Measurements from ENCODE around the gene ABTB2.

ABTB2 gene

GRCh38 chr11:34341931-34342533 is 15.8 kb downstream of the ABTB2 start:
- Mint-ChIP-seq H3K4me3 (no peak overlapping the region), H3K27ac (no peak overlapping the region), H3K9me3 (no peaks in the 10 kb centered on the region), H3K4me1 (ENCODE audit: low read depth) (peaks cover 1% of the 10 kb centered on the region), H3K36me3 (ENCODE audit: low read depth) (no peaks in the 10 kb centered on the region), H3K27me3 (no peaks in the 10 kb centered on the region)
- DNase-seq: no peak

GRCh38 chr11:34341096-34341495 is 16.7 kb downstream of the ABTB2 start:
- H3K4me1 Mint-ChIP-seq (ENCODE audit: low read depth): peaks cover 3% of the 10 kb centered on the region
- DNase-seq: no peak
- H3K27ac Mint-ChIP-seq: no peak overlapping the region
- no peaks in the 10 kb centered on the region for H3K9me3 Mint-ChIP-seq
- H3K36me3 Mint-ChIP-seq (ENCODE audit: low read depth): no peaks in the 10 kb centered on the region
- no peak overlapping the region for H3K4me3 Mint-ChIP-seq
- no peaks in the 10 kb centered on the region for H3K27me3 Mint-ChIP-seq

- Mint-ChIP-seq H3K27me3 (no peaks in the 10 kb centered on the region), H3K4me1 (ENCODE audit: low read depth) (peaks cover 3% of the 10 kb centered on the region), H3K27ac (no peak overlapping the region), H3K36me3 (ENCODE audit: low read depth) (no peaks in the 10 kb centered on the region), H3K9me3 (no peaks in the 10 kb centered on the region), H3K4me3 (no peak overlapping the region)
- DNase-seq: no peak
Measured at GRCh38 chr11:34340653-34341052, 17.2 kb downstream of the ABTB2 start.

- H3K4me1 Mint-ChIP-seq (ENCODE audit: low read depth): peaks cover 10% of the 10 kb centered on the region
- H3K27ac Mint-ChIP-seq: no peak overlapping the region
- no peaks in the 10 kb centered on the region for H3K36me3 Mint-ChIP-seq (ENCODE audit: low read depth)
- no peaks in the 10 kb centered on the region for H3K9me3 Mint-ChIP-seq
- no peak overlapping the region for H3K4me3 Mint-ChIP-seq
- H3K27me3 Mint-ChIP-seq: no peaks in the 10 kb centered on the region
- DNase-seq: no peak
Measured at GRCh38 chr11:34339149-34340064, 18.4 kb downstream of the ABTB2 start.

- Mint-ChIP-seq H3K4me3 (no peak overlapping the region), H3K36me3 (ENCODE audit: low read depth) (no peaks in the 10 kb centered on the region), H3K27ac (no peak overlapping the region), H3K27me3 (peaks cover 2% of the 10 kb centered on the region), H3K9me3 (no peaks in the 10 kb centered on the region), H3K4me1 (ENCODE audit: low read depth) (peaks cover 11% of the 10 kb centered on the region)
- DNase-seq: no peak
Measured at GRCh38 chr11:34337016-34337415, 20.8 kb downstream of the ABTB2 start.

- no peak overlapping the region for H3K27ac Mint-ChIP-seq
- no peak overlapping the region for H3K4me3 Mint-ChIP-seq
- DNase-seq: no peak
- H3K27me3 Mint-ChIP-seq: peaks cover 7% of the 10 kb centered on the region
- peaks cover 11% of the 10 kb centered on the region for H3K4me1 Mint-ChIP-seq (ENCODE audit: low read depth)
- H3K36me3 Mint-ChIP-seq (ENCODE audit: low read depth): no peaks in the 10 kb centered on the region
- H3K9me3 Mint-ChIP-seq: no peaks in the 10 kb centered on the region
Measured at GRCh38 chr11:34335801-34336200, 22.0 kb downstream of the ABTB2 start.

GRCh38 chr11:34335331-34335730 is 22.5 kb downstream of the ABTB2 start:
- H3K27me3 Mint-ChIP-seq: peaks cover 12% of the 10 kb centered on the region
- H3K9me3 Mint-ChIP-seq: no peaks in the 10 kb centered on the region
- H3K36me3 Mint-ChIP-seq (ENCODE audit: low read depth): no peaks in the 10 kb centered on the region
- no peak for DNase-seq
- no peak overlapping the region for H3K27ac Mint-ChIP-seq
- peaks cover 11% of the 10 kb centered on the region for H3K4me1 Mint-ChIP-seq (ENCODE audit: low read depth)
- H3K4me3 Mint-ChIP-seq: no peak overlapping the region

GRCh38 chr11:34333787-34334186 is 24.0 kb downstream of the ABTB2 start:
- DNase-seq: no peak
- no peaks in the 10 kb centered on the region for H3K36me3 Mint-ChIP-seq (ENCODE audit: low read depth)
- H3K9me3 Mint-ChIP-seq: no peaks in the 10 kb centered on the region
- H3K27ac Mint-ChIP-seq: no peak overlapping the region
- no peak overlapping the region for H3K4me3 Mint-ChIP-seq
- peaks cover 13% of the 10 kb centered on the region for H3K27me3 Mint-ChIP-seq
- H3K4me1 Mint-ChIP-seq (ENCODE audit: low read depth): peaks cover 11% of the 10 kb centered on the region

- peaks cover 11% of the 10 kb centered on the region for H3K4me1 Mint-ChIP-seq (ENCODE audit: low read depth)
- H3K27me3 Mint-ChIP-seq: peaks cover 13% of the 10 kb centered on the region
- no peaks in the 10 kb centered on the region for H3K36me3 Mint-ChIP-seq (ENCODE audit: low read depth)
- no peaks in the 10 kb centered on the region for H3K9me3 Mint-ChIP-seq
- H3K4me3 Mint-ChIP-seq: no peak overlapping the region
- no peak overlapping the region for H3K27ac Mint-ChIP-seq
- DNase-seq: no peak
Measured at GRCh38 chr11:34332524-34332923, 25.3 kb downstream of the ABTB2 start.

- Mint-ChIP-seq H3K36me3 (ENCODE audit: low read depth) (no peaks in the 10 kb centered on the region), H3K9me3 (no peaks in the 10 kb centered on the region), H3K27me3 (peaks cover 13% of the 10 kb centered on the region), H3K27ac (no peak overlapping the region), H3K4me1 (ENCODE audit: low read depth) (peaks cover 8% of the 10 kb centered on the region), H3K4me3 (no peak overlapping the region)
- no peak for DNase-seq
Measured at GRCh38 chr11:34331736-34332135, 26.1 kb downstream of the ABTB2 start.

GRCh38 chr11:34331329-34331728 is 26.5 kb downstream of the ABTB2 start:
- no peak for DNase-seq

GRCh38 chr11:34330653-34331052 is 27.2 kb downstream of the ABTB2 start:
- Mint-ChIP-seq H3K4me3 (no peak overlapping the region), H3K9me3 (no peaks in the 10 kb centered on the region), H3K27ac (no peak overlapping the region), H3K27me3 (peaks cover 13% of the 10 kb centered on the region), H3K4me1 (ENCODE audit: low read depth) (peaks cover 8% of the 10 kb centered on the region), H3K36me3 (ENCODE audit: low read depth) (no peaks in the 10 kb centered on the region)
- no peak for DNase-seq

More at GRCh38 chr11:34331329-34331728, 26.5 kb downstream of the ABTB2 start:
- H3K36me3 Mint-ChIP-seq (ENCODE audit: low read depth): no peaks in the 10 kb centered on the region
- no peaks in the 10 kb centered on the region for H3K9me3 Mint-ChIP-seq
- no peak overlapping the region for H3K4me3 Mint-ChIP-seq
- no peak overlapping the region for H3K27ac Mint-ChIP-seq
- H3K4me1 Mint-ChIP-seq (ENCODE audit: low read depth): peaks cover 8% of the 10 kb centered on the region
- peaks cover 13% of the 10 kb centered on the region for H3K27me3 Mint-ChIP-seq

GRCh38 chr11:34329876-34330275 is 27.9 kb downstream of the ABTB2 start:
- no peak overlapping the region for H3K4me3 Mint-ChIP-seq
- H3K9me3 Mint-ChIP-seq: no peaks in the 10 kb centered on the region
- H3K4me1 Mint-ChIP-seq (ENCODE audit: low read depth): peaks cover 2% of the 10 kb centered on the region
- no peak for DNase-seq
- H3K27ac Mint-ChIP-seq: no peak overlapping the region
- H3K36me3 Mint-ChIP-seq (ENCODE audit: low read depth): no peaks in the 10 kb centered on the region
- H3K27me3 Mint-ChIP-seq: peaks cover 13% of the 10 kb centered on the region

- H3K4me1 Mint-ChIP-seq (ENCODE audit: low read depth): no peaks in the 10 kb centered on the region
- H3K9me3 Mint-ChIP-seq: no peaks in the 10 kb centered on the region
- no peak for DNase-seq
- H3K4me3 Mint-ChIP-seq: no peak overlapping the region
- H3K27ac Mint-ChIP-seq: no peak overlapping the region
- no peaks in the 10 kb centered on the region for H3K36me3 Mint-ChIP-seq (ENCODE audit: low read depth)
- H3K27me3 Mint-ChIP-seq: peaks cover 13% of the 10 kb centered on the region
Measured at GRCh38 chr11:34328632-34328910, 29.2 kb downstream of the ABTB2 start.

GRCh38 chr11:34327804-34328631 is 29.8 kb downstream of the ABTB2 start:
- Mint-ChIP-seq H3K27ac (no peak overlapping the region), H3K36me3 (ENCODE audit: low read depth) (no peaks in the 10 kb centered on the region), H3K4me3 (no peak overlapping the region), H3K4me1 (ENCODE audit: low read depth) (no peaks in the 10 kb centered on the region), H3K27me3 (peaks cover 13% of the 10 kb centered on the region), H3K9me3 (no peaks in the 10 kb centered on the region)
- DNase-seq: no peak
